Glutamatergic neuron (in vitro differentiated cells): ENCODE measurements around the gene DSE. TPM values are rescaled to one million over a fixed set of nuclear protein-coding genes. Genes with fewer than 3 reads are reported as not detected.

Source experiments
- DNase-seq: peaks from one replicate; pipeline ENCODE4 v3.0.0; 2022
- H3K27ac Mint-ChIP-seq: one replicate; pipeline ENCODE4 v1.8.0; 2020; ENCODE audit warnings: mild to moderate bottlenecking, mixed read lengths, inconsistent platforms; ENCODE audit not compliant: unreplicated experiment
- H3K27me3 Mint-ChIP-seq: one replicate; pipeline ENCODE4 v1.8.0; 2020; ENCODE audit warnings: mild to moderate bottlenecking, moderate library complexity, mixed read lengths, inconsistent platforms; ENCODE audit not compliant: unreplicated experiment
- H3K36me3 Mint-ChIP-seq: one replicate; pipeline ENCODE4 v1.8.0; 2020; ENCODE audit warnings: mild to moderate bottlenecking, mixed read lengths, inconsistent platforms; ENCODE audit not compliant: unreplicated experiment
- H3K4me1 Mint-ChIP-seq: one replicate; pipeline ENCODE4 v1.8.0; 2020; ENCODE audit warnings: mild to moderate bottlenecking, low read depth, mixed read lengths, inconsistent platforms; ENCODE audit not compliant: unreplicated experiment
- H3K4me3 Mint-ChIP-seq: one replicate; pipeline ENCODE4 v1.8.0; 2020; ENCODE audit warnings: mild to moderate bottlenecking, mixed read lengths, inconsistent platforms; ENCODE audit not compliant: unreplicated experiment
- H3K9me3 Mint-ChIP-seq: one replicate; pipeline ENCODE4 v1.8.0; 2020; ENCODE audit warnings: mild to moderate bottlenecking, moderate library complexity, mixed read lengths, inconsistent platforms; ENCODE audit not compliant: unreplicated experiment
- CTCF ChIP-seq: fragments of 200-600 bp; sonication (generic); IDR thresholded peaks from one replicate; pipeline ENCODE4 v1.5.0; 2021; ENCODE audit not compliant: partially characterized antibody, unreplicated experiment
- total RNA-seq: library from RNA; stranded (reverse); fragmentation: NEBNext Ultra II Directional; extraction: Animal tissue kit (Norgen Biotek cat#: 25700); gene quantifications from one replicate; pipeline ENCODE4 v1.2.1, GENCODE V29; 2021; ENCODE audit not compliant: unreplicated experiment

DSE gene
- total RNA-seq, 1 donor from 2014 or later, result 12.0 TPM

- Mint-ChIP-seq H3K4me3 (no peak overlapping the region), H3K36me3 (no peaks in the 10 kb centered on the region), H3K27me3 (no peaks in the 10 kb centered on the region), H3K4me1 (peaks cover 3% of the 10 kb centered on the region), H3K27ac (no peak overlapping the region), H3K9me3 (no peaks in the 10 kb centered on the region)
- no peak for TF ChIP-seq CTCF
- DNase-seq, result no peak
Observed at GRCh38 chr6:116447052-116447451, 76.3 kb downstream of the DSE start.

GRCh38 chr6:116447496-116448011 is 76.8 kb downstream of the DSE start:
- H3K9me3 Mint-ChIP-seq, result no peaks in the 10 kb centered on the region
- no peak overlapping the region for H3K4me3 Mint-ChIP-seq
- no peak overlapping the region for H3K27ac Mint-ChIP-seq
- H3K4me1 Mint-ChIP-seq, result peaks cover 3% of the 10 kb centered on the region
- no peak for DNase-seq
- H3K36me3 Mint-ChIP-seq, result no peaks in the 10 kb centered on the region
- no peak for TF ChIP-seq CTCF
- no peaks in the 10 kb centered on the region for H3K27me3 Mint-ChIP-seq

GRCh38 chr6:116449565-116449964 is 78.8 kb downstream of the DSE start:
- DNase-seq, result no peak
- H3K9me3 Mint-ChIP-seq, result no peaks in the 10 kb centered on the region
- no peaks in the 10 kb centered on the region for H3K36me3 Mint-ChIP-seq
- H3K27ac Mint-ChIP-seq, result no peak overlapping the region
- H3K4me1 Mint-ChIP-seq, result peaks cover 3% of the 10 kb centered on the region
- no peaks in the 10 kb centered on the region for H3K27me3 Mint-ChIP-seq
- no peak for TF ChIP-seq CTCF
- no peak overlapping the region for H3K4me3 Mint-ChIP-seq

- H3K36me3 Mint-ChIP-seq, result no peaks in the 10 kb centered on the region
- no peaks in the 10 kb centered on the region for H3K4me1 Mint-ChIP-seq
- no peak for DNase-seq
- H3K27me3 Mint-ChIP-seq, result no peaks in the 10 kb centered on the region
- H3K4me3 Mint-ChIP-seq, result no peak overlapping the region
- TF ChIP-seq CTCF, result no peak
- no peak overlapping the region for H3K27ac Mint-ChIP-seq
- no peaks in the 10 kb centered on the region for H3K9me3 Mint-ChIP-seq
Observed at GRCh38 chr6:116450185-116450710, 79.5 kb downstream of the DSE start.

- no peak overlapping the region for H3K4me3 Mint-ChIP-seq
- DNase-seq, result no peak
Observed at GRCh38 chr6:116450769-116451740, 80.3 kb downstream of the DSE start.

More at GRCh38 chr6:116450769-116451740, 80.3 kb downstream of the DSE start:
- Mint-ChIP-seq H3K36me3 (no peaks in the 10 kb centered on the region), H3K9me3 (no peaks in the 10 kb centered on the region), H3K27me3 (no peaks in the 10 kb centered on the region), H3K27ac (no peak overlapping the region), H3K4me1 (no peaks in the 10 kb centered on the region)
- no peak for TF ChIP-seq CTCF
